HepG2 (cell line): ENCODE measurements around the gene EID3. TPM values are rescaled to one million over a fixed set of nuclear protein-coding genes. Genes with fewer than 3 reads are reported as not detected.

ENCODE experiments used
- ATAC-seq: fragments of 200-7000 bp; cut with Tn5 transposase; 3 replicates; pipeline ENCODE4 v1.9.1; 2020; ENCODE audit warnings: mild to moderate bottlenecking, moderate library complexity
- BruUV-seq: library from RNA; stranded (reverse); fragments of 400-500 nt; replicated peaks from 2 replicates; lab custom pipeline; 2021; lab: Mats Ljungman, UMichigan
- CTCF ChIA-PET: fragments of 300-600 bp; formaldehyde crosslinking; extraction: SDS; loops from one replicate; lab custom pipeline; 2021; ENCODE audit warnings: low total read pairs, inconsistent platforms, low intra/inter-chr PET ratio; lab: Yijun Ruan, JAX
- POLR2A ChIA-PET: fragments of 350-600 bp; sonication (Branson Sonifier 250); formaldehyde crosslinking; loops from one replicate; lab custom pipeline; 2020; ENCODE audit warnings: antibody characterized with exemption, inconsistent platforms; lab: Yijun Ruan, JAX
- DNase-seq: peaks from one replicate; pipeline ENCODE4 v3.0.0-alpha.2; 2015; ENCODE audit warnings: low spot score
- FAIRE-seq: peaks from 3 replicates; lab custom pipeline; 2011; peaks lifted over from hg19 to GRCh38; lab: Jason Lieb, UNC
- H2AFZ ChIP-seq: one replicate; pipeline ENCODE4 v1.6.1; 2011; ENCODE audit warnings: low read length, inconsistent platforms
- H3K27ac ChIP-seq: fragments of 300-600 bp; 3 replicates; pipeline ENCODE4 v1.8.0; 2011; ENCODE audit warnings: mixed run types, mild to moderate bottlenecking, mixed read lengths, low read length, inconsistent platforms; ENCODE audit not compliant: insufficient read depth; ENCODE audit errors: extremely low read length
- H3K27me3 ChIP-seq, 2 experiments: fragments of 200-600 bp in 1 of 2; 2 replicates in 1 of 2; 3 replicates in 1 of 2; pipeline versions ENCODE4 v1.6.0 to v1.8.0; 2011; ENCODE audit warnings: low read length in 2 of 2, mild to moderate bottlenecking in 2 of 2, moderate library complexity in 2 of 2, inconsistent platforms in 1 of 2; ENCODE audit not compliant: insufficient read depth in 2 of 2, control insufficient read depth in 1 of 2
- H3K36me3 ChIP-seq, 2 experiments: fragments of 200-600 bp in 1 of 2; replicated peaks in 1 of 2; 2 replicates in 1 of 2; 3 replicates in 1 of 2; pipeline versions ENCODE4 v1.5.1 to v1.8.0; 2011; ENCODE audit warnings: low read length in 2 of 2, inconsistent platforms in 1 of 2; ENCODE audit not compliant: insufficient read depth in 2 of 2, control insufficient read depth in 1 of 2
- H3K4me1 ChIP-seq: 2 replicates; pipeline ENCODE4 v1.5.1; 2012; ENCODE audit warnings: low read length, inconsistent platforms; ENCODE audit not compliant: insufficient read depth
- H3K4me2 ChIP-seq: 2 replicates; pipeline ENCODE4 v1.6.0; 2011; ENCODE audit warnings: low read depth, low read length, inconsistent platforms
- H3K4me3 ChIP-seq, 3 experiments: fragments of 200-600 bp in 1 of 3; sonication (generic), shearing (Covaris generic) in 1 of 3; replicated peaks in 1 of 3; 2 replicates each; pipeline ENCODE4 v1.5.1; 2011 to 2016; ENCODE audit warnings: low read length in 3 of 3, inconsistent platforms in 2 of 3, low read depth in 2 of 3, mild to moderate bottlenecking in 2 of 3, control low read depth in 1 of 3, mixed read lengths in 1 of 3; ENCODE audit not compliant: insufficient read depth in 1 of 3
- H3K79me2 ChIP-seq: one replicate; pipeline ENCODE4 v1.6.1; 2011; ENCODE audit warnings: low read length, inconsistent platforms; ENCODE audit not compliant: insufficient read depth
- H3K9ac ChIP-seq: 2 replicates; pipeline ENCODE4 v1.6.0; 2011; ENCODE audit warnings: mild to moderate bottlenecking, low read depth, low read length, inconsistent platforms; ENCODE audit not compliant: insufficient read depth
- H3K9me3 ChIP-seq: 2 replicates; pipeline ENCODE4 v1.5.1; 2012; ENCODE audit warnings: mild to moderate bottlenecking, low read length
- H4K20me1 ChIP-seq: 2 replicates; pipeline ENCODE4 v1.6.0; 2011; ENCODE audit warnings: inconsistent platforms, mild to moderate bottlenecking, low read length, moderate library complexity; ENCODE audit not compliant: insufficient read depth
- ARNT ChIP-seq: fragments of 450-650 bp; IDR thresholded peaks from 2 replicates; pipeline ENCODE4 v1.6.1; 2017
- HNF4A ChIP-seq: sonication (generic); formaldehyde crosslinking; IDR thresholded peaks from 2 replicates; pipeline ENCODE4 v1.4.0; 2020; ENCODE audit warnings: missing genetic modification reagents
- ISX ChIP-seq: sonication (generic); formaldehyde crosslinking; conservative IDR thresholded peaks from 2 replicates; pipeline ENCODE4 v1.5.0; 2020; ENCODE audit warnings: missing genetic modification reagents
- KDM5B ChIP-seq: sonication (generic); formaldehyde crosslinking; IDR thresholded peaks from 2 replicates; pipeline ENCODE4 v1.4.0; 2020; ENCODE audit warnings: missing genetic modification reagents, mild to moderate bottlenecking, borderline replicate concordance
- LCORL ChIP-seq, 2 experiments: fragments of 450-650 bp in 1 of 2; sonication (generic) in 1 of 2; formaldehyde crosslinking in 1 of 2; IDR thresholded peaks; 2 replicates each; pipeline versions ENCODE4 v1.5.0 to v1.6.1; 2017 to 2020; ENCODE audit warnings: antibody characterized with exemption in 1 of 2, missing genetic modification reagents in 1 of 2
- LRRFIP1 ChIP-seq: sonication (generic); formaldehyde crosslinking; conservative IDR thresholded peaks from 2 replicates; pipeline ENCODE4 v1.4.0; 2020; ENCODE audit warnings: missing genetic modification reagents
- MAFG ChIP-seq: sonication (generic); formaldehyde crosslinking; IDR thresholded peaks from 2 replicates; pipeline ENCODE4 v1.5.1; 2020; ENCODE audit warnings: mild to moderate bottlenecking, missing genetic modification reagents
- NR2F6 ChIP-seq, 2 experiments: IDR thresholded peaks; 2 replicates each; pipeline ENCODE4 v1.6.1; 2016; ENCODE audit warnings: antibody characterized with exemption in 1 of 2, mild to moderate bottlenecking in 1 of 2
- THAP7 ChIP-seq: sonication (generic); formaldehyde crosslinking; IDR thresholded peaks from 2 replicates; pipeline ENCODE4 v1.8.1; 2023; ENCODE audit warnings: mild to moderate bottlenecking, missing genetic modification reagents
- TRAFD1 ChIP-seq: sonication (generic); formaldehyde crosslinking; IDR thresholded peaks from 2 replicates; pipeline ENCODE4 v1.5.1; 2020; ENCODE audit warnings: missing genetic modification reagents, mild to moderate bottlenecking, borderline replicate concordance
- U2AF2 ChIP-seq: fragments of 200-400 bp; formaldehyde crosslinking; IDR thresholded peaks from 2 replicates; pipeline ENCODE4 v1.6.1; 2017; ENCODE audit warnings: low read depth, mild to moderate bottlenecking, low read length
- YEATS2 ChIP-seq: sonication (generic); formaldehyde crosslinking; IDR thresholded peaks from 2 replicates; pipeline ENCODE4 v1.4.0; 2020; ENCODE audit warnings: missing genetic modification reagents, borderline replicate concordance
- ZKSCAN8 ChIP-seq: IDR thresholded peaks from 2 replicates; pipeline ENCODE4 v1.6.1; 2016; ENCODE audit warnings: borderline replicate concordance, missing genetic modification reagents, missing compliant biosample characterization
- ZNF562 ChIP-seq: sonication (generic); formaldehyde crosslinking; IDR thresholded peaks from 2 replicates; pipeline ENCODE4 v1.8.0; 2022; ENCODE audit warnings: missing genetic modification reagents, borderline replicate concordance
- ZNF577 ChIP-seq: sonication (generic); formaldehyde crosslinking; IDR thresholded peaks from 2 replicates; pipeline ENCODE4 v1.4.0; 2020; ENCODE audit warnings: mild to moderate bottlenecking, low read depth, missing genetic modification reagents, borderline replicate concordance
- ZNF609 ChIP-seq: sonication (generic); formaldehyde crosslinking; IDR thresholded peaks from 2 replicates; pipeline ENCODE4 v1.4.0; 2020; ENCODE audit warnings: mild to moderate bottlenecking, missing genetic modification reagents, borderline replicate concordance
- WGBS: methylation state at CpG from one replicate; pipeline ENCODE4 v1.1.6; 2017; ENCODE audit warnings: low lambda C conversion rate; 5-methylcytosine and 5-hydroxymethylcytosine counted together
- in situ Hi-C: cut with HindIII; loops from 2 replicates; pipeline ENCODE4 v1.10.0; 2017; ENCODE audit warnings: low pct_unique_long_range_greater_than_20kb; ENCODE audit not compliant: extremely low pct_ligation_motif_present
- intact Hi-C: fragments of 100-400 bp; cut with micrococcal nuclease; formaldehyde crosslinking; loops from one replicate; pipeline ENCODE4 v1.10.0; 2022; ENCODE audit not compliant: unreplicated experiment
- polyA plus RNA-seq, 8 experiments: library from polyadenylated mRNA; depleted of rRNA in 3 of 8; stranded (reverse) in 7 of 8; unstranded in 1 of 8; fragments of >200 nt; fragmentation: Illumina TruSeq in 4 of 8; extraction: Trizol in 4 of 8; gene quantifications; 2 replicates each; pipeline versions ENCODE4 v1.2.1 to v1.2.3, GENCODE V29; 2011 to 2016; ENCODE audit warnings: low read depth in 4 of 8, missing spikeins in 1 of 8, mixed read lengths in 1 of 8; ENCODE audit not compliant: insufficient read depth in 1 of 8
- total RNA-seq, 5 experiments: library from RNA; depleted of rRNA; stranded (reverse); fragments of >200 nt; fragmentation: Illumina TruSeq; extraction: Trizol; gene quantifications; 2 replicates each; pipeline ENCODE4 v1.2.3, GENCODE V29; 2016; ENCODE audit warnings: low read depth in 1 of 5

The EID3 gene
- total and polyA plus RNA-seq, 2 of the 13 experiments (the other 11 are each of a cell fraction or from before 2014, with no cell fraction given), result 0.38 to 4.5 TPM

- intact Hi-C loops (no loop called here), in situ Hi-C loops (no loop called here)
- Histone ChIP-seq H4K20me1 (no peaks in the 10 kb centered on the region; the same call in 1 of the 2 replicates), H3K9ac (no peak overlapping the region), H3K4me1 (no peaks in the 10 kb centered on the region), H3K36me3 (peaks cover 18 to 82% of the 10 kb centered on the region in 2 experiments), H3K9me3 (no peaks in the 10 kb centered on the region), H2AFZ (no peak overlapping the region), H3K27ac (no peak overlapping the region), H3K4me2 (no peak overlapping the region), H3K4me3 (no peak overlapping the region), H3K79me2 (no peaks in the 10 kb centered on the region), H3K27me3 (no peaks in the 10 kb centered on the region)
- FAIRE-seq (no peak), ATAC-seq (no peak), DNase-seq (no peak)
- BruUV-seq, result no TSS peak
- POLR2A ChIA-PET, result no interaction called here
- CTCF ChIA-PET, result no interaction called here
- WGBS, result 96% methylated on average over 2 of the region's 2 CpGs
- TF ChIP-seq NR2F6 (IDR thresholded peaks at IDR 0.05), result no peak
- no peak for TF ChIP-seq NR2F6 (CRISPR knock-in tag; IDR thresholded peaks at IDR 0.05)
- TF ChIP-seq YEATS2, result no peak
- no peak for TF ChIP-seq HNF4A (CRISPR knock-in tag)
- no peak for TF ChIP-seq KDM5B (CRISPR knock-in tag)
- no peak for TF ChIP-seq ZNF562 (CRISPR knock-in tag)
- TF ChIP-seq ISX (CRISPR knock-in tag), result no peak
- TF ChIP-seq ARNT, result no peak
- TF ChIP-seq LRRFIP1 (CRISPR knock-in tag), result no peak
- no peak for TF ChIP-seq LCORL (IDR thresholded peaks at IDR 0.05)
- no peak for TF ChIP-seq LCORL (CRISPR knock-in tag; IDR thresholded peaks at IDR 0.05)
- TF ChIP-seq ZNF577 (CRISPR knock-in tag), result no peak
- TF ChIP-seq ZNF609 (CRISPR knock-in tag), result no peak
- no peak for TF ChIP-seq TRAFD1
- TF ChIP-seq MAFG (CRISPR knock-in tag), result no peak
- TF ChIP-seq THAP7 (CRISPR knock-in tag), result no peak
- TF ChIP-seq ZKSCAN8 (CRISPR knock-in tag), result no peak
- TF ChIP-seq U2AF2, result no peak
Measured at GRCh38 chr12:104344682-104345081, 41.1 kb downstream of the EID3 start.
